ENCODE measurements around the gene TMEFF1.
A peak's percentile ranks its signal among the peaks of the same experiment; 100 is the strongest.

The TMEFF1 gene

GRCh38 chr9:100591139-100591538 is 118.2 kb downstream of the TMEFF1 start:
- DNase-seq (ENCODE audit: low read depth), result no peak
- TF ChIP-seq CTCF (IDR thresholded peaks at IDR 0.05; ENCODE audit: low read depth, low read length, missing control alignments), result no peak
- no peak overlapping the region for H3K4me3 ChIP-seq (ENCODE audit: low read depth, low read length)

- H3K4me3 ChIP-seq (ENCODE audit: low read depth, low read length), result no peak overlapping the region
- no peak for DNase-seq (ENCODE audit: low read depth)
- no peak for TF ChIP-seq CTCF (IDR thresholded peaks at IDR 0.05; ENCODE audit: low read depth, low read length, missing control alignments)
Measured at GRCh38 chr9:100591639-100592412, 118.9 kb downstream of the TMEFF1 start.

GRCh38 chr9:100595391-100596199 is 122.6 kb downstream of the TMEFF1 start:
- no peak for DNase-seq (ENCODE audit: low read depth)
- TF ChIP-seq CTCF (IDR thresholded peaks at IDR 0.05; ENCODE audit: low read depth, low read length, missing control alignments), result peak; percentile 69
- H3K4me3 ChIP-seq (ENCODE audit: low read depth, low read length), result no peak overlapping the region

GRCh38 chr9:100597236-100597635 is 124.3 kb downstream of the TMEFF1 start:
- no peak for DNase-seq (ENCODE audit: low read depth)
- no peak overlapping the region for H3K4me3 ChIP-seq (ENCODE audit: low read depth, low read length)
- no peak for TF ChIP-seq CTCF (IDR thresholded peaks at IDR 0.05; ENCODE audit: low read depth, low read length, missing control alignments)

- peak overlapping the region; percentile 58 for H3K4me3 ChIP-seq (ENCODE audit: low read depth, low read length)
- peak; percentile 48 for DNase-seq (ENCODE audit: low read depth)
- TF ChIP-seq CTCF (IDR thresholded peaks at IDR 0.05; ENCODE audit: low read depth, low read length, missing control alignments), result no peak
Measured at GRCh38 chr9:100598641-100599145, 125.7 kb downstream of the TMEFF1 start.

GRCh38 chr9:100600521-100601079 is 127.7 kb downstream of the TMEFF1 start:
- DNase-seq (ENCODE audit: low read depth), result no peak
- TF ChIP-seq CTCF (IDR thresholded peaks at IDR 0.05; ENCODE audit: low read depth, low read length, missing control alignments), result no peak
- no peak overlapping the region for H3K4me3 ChIP-seq (ENCODE audit: low read depth, low read length)

Data from GM12864 (cell line).